Mesendoderm (in vitro differentiated cells): ENCODE results near the gene CDHR1.
"Not testable (repeated sequence)": the region's sequence is repeated elsewhere in the genome, so short reads cannot be mapped to it uniquely, and the experiment has no call there.

ENCODE experiments used
- DNase-seq: peaks from one replicate; pipeline ENCODE4 v3.0.0; 2013
- H2AK5ac ChIP-seq: 2 replicates; pipeline ENCODE4 v1.6.1; 2013; ENCODE audit warnings: low read length, inconsistent platforms
- H2BK120ac ChIP-seq: 2 replicates; pipeline ENCODE4 v1.6.1; 2013; ENCODE audit warnings: low read depth, mild to moderate bottlenecking, low read length, moderate library complexity, mixed read lengths
- H2BK15ac ChIP-seq: replicated peaks from 2 replicates; pipeline ENCODE4 v1.6.1; 2013; ENCODE audit warnings: low read depth, mild to moderate bottlenecking, moderate library complexity
- H2BK5ac ChIP-seq: 2 replicates; pipeline ENCODE4 v1.6.1; 2013; ENCODE audit warnings: low read length, inconsistent platforms
- H3K18ac ChIP-seq: 2 replicates; pipeline ENCODE4 v1.6.1; 2013; ENCODE audit warnings: mild to moderate bottlenecking, low read length, mixed read lengths
- H3K23ac ChIP-seq: one replicate; pipeline ENCODE4 v1.6.1; 2013; ENCODE audit warnings: low read length
- H3K27ac ChIP-seq: 2 replicates; pipeline ENCODE4 v1.5.1; 2013; ENCODE audit warnings: low read depth, mild to moderate bottlenecking, inconsistent platforms, low read length, moderate library complexity
- H3K27me3 ChIP-seq: 2 replicates; pipeline ENCODE4 v1.6.1; 2013; ENCODE audit warnings: low read length, control low read depth, mild to moderate bottlenecking, inconsistent platforms; ENCODE audit not compliant: insufficient read depth, poor library complexity
- H3K36me3 ChIP-seq: 2 replicates; pipeline ENCODE4 v1.6.1; 2013; ENCODE audit warnings: low read length, inconsistent platforms; ENCODE audit not compliant: control insufficient read depth, insufficient read depth
- H3K4ac ChIP-seq: one replicate; pipeline ENCODE4 v1.6.1; 2013; ENCODE audit warnings: low read depth, mild to moderate bottlenecking, low read length, moderate library complexity
- H3K4me1 ChIP-seq: 2 replicates; pipeline ENCODE4 v1.6.1; 2013; ENCODE audit warnings: low read depth, low read length, inconsistent platforms; ENCODE audit not compliant: control insufficient read depth
- H3K4me2 ChIP-seq: 2 replicates; pipeline ENCODE4 v1.6.1; 2013; ENCODE audit warnings: low read length
- H3K4me3 ChIP-seq: 2 replicates; pipeline ENCODE4 v1.5.1; 2013; ENCODE audit warnings: mild to moderate bottlenecking, low read length
- H3K56ac ChIP-seq: one replicate; pipeline ENCODE4 v1.6.1; 2013; ENCODE audit warnings: low read length
- H3K79me1 ChIP-seq: 2 replicates; pipeline ENCODE4 v1.6.1; 2013; ENCODE audit warnings: low read length, inconsistent platforms
- H3K79me2 ChIP-seq: 2 replicates; pipeline ENCODE4 v1.6.1; 2013; ENCODE audit warnings: mild to moderate bottlenecking, low read length; ENCODE audit not compliant: control insufficient read depth, insufficient read depth
- H3K9ac ChIP-seq: 2 replicates; pipeline ENCODE4 v1.6.1; 2013; ENCODE audit warnings: low read length, inconsistent platforms
- H4K5ac ChIP-seq: one replicate; pipeline ENCODE4 v1.6.1; 2013; ENCODE audit warnings: low read length
- H4K8ac ChIP-seq: one replicate; pipeline ENCODE4 v1.6.1; 2013; ENCODE audit warnings: low read depth, mild to moderate bottlenecking, control low read depth, low read length, moderate library complexity
- WGBS: extraction: QIAGEN DNeasy Blood & Tissue Kit; methylation state at CpG from one replicate; pipeline ENCODE4 v1.1.7; 2013; ENCODE audit warnings: low lambda C conversion rate, missing lambda C conversion rate; ENCODE audit not compliant: insufficient coverage; ENCODE audit errors: extremely low coverage; 5-methylcytosine and 5-hydroxymethylcytosine counted together

CDHR1 gene

GRCh38 chr10:84171700-84172466, 22.5 kb upstream of the CDHR1 start:
- H4K8ac ChIP-seq, DNase-seq, H3K4me2 ChIP-seq, H3K4me3 ChIP-seq, H3K27me3 ChIP-seq, H3K18ac ChIP-seq, H2BK5ac ChIP-seq, H3K56ac ChIP-seq, H2BK120ac ChIP-seq, H3K4me1 ChIP-seq, H3K79me2 ChIP-seq, H3K4ac ChIP-seq, H3K36me3 ChIP-seq, H3K27ac ChIP-seq, H3K9ac ChIP-seq, H2AK5ac ChIP-seq, H2BK15ac ChIP-seq, H4K5ac ChIP-seq, H3K79me1 ChIP-seq: not testable (repeated sequence)
- peak overlapping the region; percentile 45 for H3K23ac ChIP-seq
- WGBS: no CpG with 5 or more reads among the region's 21 CpGs

- Histone ChIP-seq H3K4me1 (no peaks in the 10 kb centered on the region), H3K4me2 (no peak overlapping the region), H3K79me2 (no peaks in the 10 kb centered on the region), H3K56ac (no peak overlapping the region), H3K27ac (no peak overlapping the region), H2BK5ac (no peak overlapping the region), H2AK5ac (no peak overlapping the region), H3K4ac (no peak overlapping the region), H3K23ac (peak overlapping the region; percentile 89), H3K27me3 (no peaks in the 10 kb centered on the region), H3K4me3 (no peak overlapping the region), H3K36me3 (no peaks in the 10 kb centered on the region), H4K5ac (no peak overlapping the region), H2BK120ac (no peak overlapping the region), H3K18ac (no peak overlapping the region), H4K8ac (no peak overlapping the region), H3K9ac (no peak overlapping the region), H2BK15ac (no peak overlapping the region), H3K79me1 (no peaks in the 10 kb centered on the region)
- WGBS: no CpG with 5 or more reads among the region's 9 CpGs
- DNase-seq: no peak
These were observed 21.6 kb upstream of the CDHR1 start for GRCh38 chr10:84172467-84173356.

- no peak within 1 kb of the TSS for H3K18ac ChIP-seq
- no peak for DNase-seq
- H3K79me2 ChIP-seq: no peaks in the 10 kb centered on the region
- H3K4me2 ChIP-seq: no peak within 1 kb of the TSS
- no peak within 1 kb of the TSS for H3K4ac ChIP-seq
- no peak within 1 kb of the TSS for H2BK15ac ChIP-seq
- H3K27ac ChIP-seq: no peak within 1 kb of the TSS
- no peak within 1 kb of the TSS for H4K8ac ChIP-seq
- no peak within 1 kb of the TSS for H3K9ac ChIP-seq
- no peaks in the 10 kb centered on the region for H3K79me1 ChIP-seq
- H2BK120ac ChIP-seq: no peak within 1 kb of the TSS
- H3K4me1 ChIP-seq: no peaks in the 10 kb centered on the region
- no peak within 1 kb of the TSS for H4K5ac ChIP-seq
- no peaks in the 10 kb centered on the region for H3K27me3 ChIP-seq
- H3K56ac ChIP-seq: no peak within 1 kb of the TSS
- peak within 1 kb of the TSS; percentile 89 for H3K23ac ChIP-seq
- no CpG with 5 or more reads among the region's 2 CpGs for WGBS
- no peaks in the 10 kb centered on the region for H3K36me3 ChIP-seq
- H3K4me3 ChIP-seq: no peak within 1 kb of the TSS
- no peak within 1 kb of the TSS for H2BK5ac ChIP-seq
- no peak within 1 kb of the TSS for H2AK5ac ChIP-seq
These were observed 20.8 kb upstream of the CDHR1 start, which contains the start of gene GPR15LG for GRCh38 chr10:84173501-84173929. TSS of gene GPR15LG (plus strand) at chr10:84173801. CDS start at chr10:84173852, 51 bp downstream.

- no peak for DNase-seq
- H2AK5ac ChIP-seq: no peak overlapping the region
- no peak overlapping the region for H3K56ac ChIP-seq
- no peaks in the 10 kb centered on the region for H3K36me3 ChIP-seq
- no peaks in the 10 kb centered on the region for H3K27me3 ChIP-seq
- H3K4me2 ChIP-seq: no peak overlapping the region
- no peak overlapping the region for H2BK120ac ChIP-seq
- no peak overlapping the region for H3K9ac ChIP-seq
- no peak overlapping the region for H3K4me3 ChIP-seq
- no peak overlapping the region for H4K8ac ChIP-seq
- H3K23ac ChIP-seq: no peak overlapping the region
- no peaks in the 10 kb centered on the region for H3K79me2 ChIP-seq
- no peak overlapping the region for H3K27ac ChIP-seq
- H2BK5ac ChIP-seq: no peak overlapping the region
- H3K4ac ChIP-seq: no peak overlapping the region
- no peaks in the 10 kb centered on the region for H3K79me1 ChIP-seq
- no peak overlapping the region for H2BK15ac ChIP-seq
- no peaks in the 10 kb centered on the region for H3K4me1 ChIP-seq
- no peak overlapping the region for H3K18ac ChIP-seq
- H4K5ac ChIP-seq: no peak overlapping the region
- no CpG with 5 or more reads among the region's 6 CpGs for WGBS
These were observed 18.9 kb upstream of the CDHR1 start for GRCh38 chr10:84175436-84175835.

- Histone ChIP-seq H3K27me3 (no peaks in the 10 kb centered on the region), H3K27ac (no peak overlapping the region), H2AK5ac (no peak overlapping the region), H3K4me1 (no peaks in the 10 kb centered on the region), H3K79me1 (no peaks in the 10 kb centered on the region), H2BK120ac (no peak overlapping the region), H3K23ac (no peak overlapping the region), H2BK15ac (no peak overlapping the region), H4K8ac (no peak overlapping the region), H3K56ac (no peak overlapping the region), H3K4me3 (no peak overlapping the region), H3K9ac (no peak overlapping the region), H3K36me3 (no peaks in the 10 kb centered on the region), H4K5ac (no peak overlapping the region), H3K79me2 (no peaks in the 10 kb centered on the region), H3K4me2 (no peak overlapping the region), H3K4ac (no peak overlapping the region), H2BK5ac (no peak overlapping the region), H3K18ac (no peak overlapping the region)
- DNase-seq: no peak
- no CpG with 5 or more reads among the region's 4 CpGs for WGBS
These were observed 18.0 kb upstream of the CDHR1 start for GRCh38 chr10:84176351-84176750.
